Fibroblast of lung (primary cell): ENCODE results near the gene MBNL3. TPM values are rescaled to one million over a fixed set of nuclear protein-coding genes. Genes with fewer than 3 reads are reported as not detected.

ENCODE experiments used
- DNase-seq, 2 donors: peaks; one replicate each; pipeline versions ENCODE4 v3.0.0 to v3.0.0-alpha.2; 2010; ENCODE audit warnings: low read depth in 2 of 2
- H2AFZ ChIP-seq: 2 replicates; pipeline ENCODE4 v1.5.1; 2012; ENCODE audit warnings: low read length, control low read depth, inconsistent platforms
- H3K27ac ChIP-seq: 2 replicates; pipeline ENCODE4 v1.5.1; 2011; ENCODE audit warnings: low read length, control low read depth; ENCODE audit not compliant: insufficient read depth
- H3K27me3 ChIP-seq: 2 replicates; pipeline ENCODE4 v1.5.1; 2011; ENCODE audit warnings: mild to moderate bottlenecking, low read length; ENCODE audit not compliant: control insufficient read depth, insufficient read depth
- H3K36me3 ChIP-seq: 2 replicates; pipeline ENCODE4 v1.5.1; 2011; ENCODE audit warnings: low read length; ENCODE audit not compliant: control insufficient read depth, insufficient read depth
- H3K4me1 ChIP-seq: 2 replicates; pipeline ENCODE4 v1.5.1; 2011; ENCODE audit warnings: low read length; ENCODE audit not compliant: control insufficient read depth, insufficient read depth; ENCODE audit errors: extremely low read depth
- H3K4me2 ChIP-seq: 2 replicates; pipeline ENCODE4 v1.5.1; 2011; ENCODE audit warnings: low read length, control low read depth; ENCODE audit not compliant: insufficient read depth; ENCODE audit errors: extremely low read depth
- H3K4me3 ChIP-seq, 4 experiments: fragments of 200-600 bp in 1 of 4; sonication (generic) in 1 of 4; replicated peaks in 1 of 4; 2 replicates each; pipeline ENCODE4 v1.5.1; 2011 to 2016; ENCODE audit warnings: low read length in 4 of 4, low read depth in 3 of 4, mild to moderate bottlenecking in 3 of 4, control low read depth in 2 of 4, inconsistent platforms in 1 of 4, mixed read lengths in 1 of 4; ENCODE audit not compliant: insufficient read depth in 1 of 4; ENCODE audit errors: control extremely low read depth in 1 of 4
- H3K79me2 ChIP-seq: 2 replicates; pipeline ENCODE4 v1.5.1; 2012; ENCODE audit warnings: mild to moderate bottlenecking, low read length, inconsistent platforms; ENCODE audit not compliant: control insufficient read depth, insufficient read depth
- H3K9ac ChIP-seq: 2 replicates; pipeline ENCODE4 v1.5.1; 2011; ENCODE audit warnings: mild to moderate bottlenecking, low read length, control low read depth; ENCODE audit not compliant: insufficient read depth
- H3K9me3 ChIP-seq: 2 replicates; pipeline ENCODE4 v1.5.1; 2012; ENCODE audit warnings: low read depth, low read length; ENCODE audit not compliant: control insufficient read depth, insufficient read depth
- H4K20me1 ChIP-seq: 2 replicates; pipeline ENCODE4 v1.5.1; 2011; ENCODE audit warnings: low read length; ENCODE audit not compliant: control insufficient read depth, insufficient read depth; ENCODE audit errors: extremely low read depth
- EZH2 ChIP-seq: IDR thresholded peaks from 2 replicates; pipeline ENCODE4 v1.5.1; 2012; ENCODE audit warnings: low read length, control low read depth, mild to moderate bottlenecking; ENCODE audit errors: missing control alignments
- polyA plus RNA-seq, 2 donors: library from polyadenylated mRNA; depleted of rRNA in 1 of 2; stranded (reverse) in 1 of 2; unstranded in 1 of 2; fragments of >200 nt; gene quantifications; 2 replicates each; pipeline ENCODE4 v1.2.1, GENCODE V29; 2011 to 2012; ENCODE audit warnings: missing spikeins in 1 of 2
- total RNA-seq: library from RNA; depleted of rRNA; stranded (reverse); fragments of >200 nt; gene quantifications from 2 replicates; pipeline ENCODE4 v1.2.1, GENCODE V29; 2014
- TF ChIP-seq, protein P1 (sequence below), 2 donors: IDR thresholded peaks in 1 of 2; conservative IDR thresholded peaks in 1 of 2; 1 replicate in 1 of 2; 2 replicates in 1 of 2; pipeline ENCODE4 v1.5.1; 2011 to 2012; ENCODE audit warnings: low read length in 2 of 2, control low read depth in 1 of 2, inconsistent platforms in 1 of 2, low read depth in 1 of 2, mild to moderate bottlenecking in 1 of 2

MBNL3 gene
- total and polyA plus RNA-seq, 2 donors (not counting 1 experiment from before 2014, with no cell fraction given) = 2.6 to 4.5 TPM

DNA sequence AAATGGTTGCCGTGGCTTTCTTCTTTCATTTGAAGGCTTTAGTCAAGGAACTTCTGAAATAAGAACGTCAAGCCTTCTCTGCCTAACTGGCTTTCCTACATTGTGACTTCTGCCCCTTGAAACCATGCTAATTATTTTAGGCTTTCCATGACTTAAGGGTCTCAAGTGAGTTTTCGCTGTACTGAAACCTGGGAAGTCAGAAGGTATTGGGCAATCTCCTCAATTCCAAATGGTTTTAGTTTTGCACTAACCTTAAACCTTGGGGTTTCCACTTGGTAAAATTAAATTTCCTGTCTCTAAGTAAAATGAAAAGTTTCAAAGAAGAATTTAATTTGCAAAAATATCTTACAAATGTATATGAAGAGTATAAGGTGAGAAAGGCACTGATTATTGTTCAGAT is 73.8 kb downstream of the MBNL3 start:
- DNase-seq = no peak
- H3K9me3 ChIP-seq = no peaks in the 10 kb centered on the region
- H3K27me3 ChIP-seq = no peaks in the 10 kb centered on the region
- no peaks in the 10 kb centered on the region for H3K4me1 ChIP-seq
- no peak overlapping the region for H3K27ac ChIP-seq
- H3K4me2 ChIP-seq = no peak overlapping the region
- H3K79me2 ChIP-seq = no peaks in the 10 kb centered on the region
- no peak overlapping the region for H3K9ac ChIP-seq
- no peaks in the 10 kb centered on the region for H4K20me1 ChIP-seq
- H2AFZ ChIP-seq = no peak overlapping the region
- H3K36me3 ChIP-seq = no peaks in the 10 kb centered on the region
- TF ChIP-seq, protein P1, sequence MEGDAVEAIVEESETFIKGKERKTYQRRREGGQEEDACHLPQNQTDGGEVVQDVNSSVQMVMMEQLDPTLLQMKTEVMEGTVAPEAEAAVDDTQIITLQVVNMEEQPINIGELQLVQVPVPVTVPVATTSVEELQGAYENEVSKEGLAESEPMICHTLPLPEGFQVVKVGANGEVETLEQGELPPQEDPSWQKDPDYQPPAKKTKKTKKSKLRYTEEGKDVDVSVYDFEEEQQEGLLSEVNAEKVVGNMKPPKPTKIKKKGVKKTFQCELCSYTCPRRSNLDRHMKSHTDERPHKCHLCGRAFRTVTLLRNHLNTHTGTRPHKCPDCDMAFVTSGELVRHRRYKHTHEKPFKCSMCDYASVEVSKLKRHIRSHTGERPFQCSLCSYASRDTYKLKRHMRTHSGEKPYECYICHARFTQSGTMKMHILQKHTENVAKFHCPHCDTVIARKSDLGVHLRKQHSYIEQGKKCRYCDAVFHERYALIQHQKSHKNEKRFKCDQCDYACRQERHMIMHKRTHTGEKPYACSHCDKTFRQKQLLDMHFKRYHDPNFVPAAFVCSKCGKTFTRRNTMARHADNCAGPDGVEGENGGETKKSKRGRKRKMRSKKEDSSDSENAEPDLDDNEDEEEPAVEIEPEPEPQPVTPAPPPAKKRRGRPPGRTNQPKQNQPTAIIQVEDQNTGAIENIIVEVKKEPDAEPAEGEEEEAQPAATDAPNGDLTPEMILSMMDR (conservative IDR thresholded peaks at IDR 0.05 in 1 of 2, IDR thresholded peaks at IDR 0.05 in 1 of 2; ENCODE audit: low read depth in 1 of 2, low read length in 2 of 2) = no peak
- no peak overlapping the region for H3K4me3 ChIP-seq

DNA sequence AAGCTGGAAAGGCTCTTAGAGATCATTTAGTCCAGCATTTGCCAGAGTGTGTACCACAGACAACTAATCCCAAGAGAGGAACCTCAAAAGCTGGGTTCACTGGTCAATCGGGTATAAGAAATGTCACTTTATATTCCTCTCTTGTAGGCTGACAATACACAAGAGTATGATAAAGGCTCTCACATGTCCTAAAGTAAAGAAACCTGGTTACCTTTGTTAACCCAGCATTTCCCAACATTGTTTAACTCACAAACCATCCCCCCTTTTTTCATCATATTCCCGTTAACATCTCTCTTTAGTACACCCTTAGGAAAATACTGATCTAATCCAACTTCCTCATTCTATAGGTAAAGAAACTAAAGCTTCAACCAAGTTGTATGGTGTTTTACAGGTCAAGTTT is 74.4 kb downstream of the MBNL3 start:
- Histone ChIP-seq H3K36me3 (no peaks in the 10 kb centered on the region), H3K27me3 (no peaks in the 10 kb centered on the region), H3K9ac (no peak overlapping the region), H4K20me1 (no peaks in the 10 kb centered on the region), H3K27ac (no peak overlapping the region), H3K4me1 (no peaks in the 10 kb centered on the region), H3K4me2 (no peak overlapping the region), H3K4me3 (no peak overlapping the region), H2AFZ (no peak overlapping the region), H3K9me3 (no peaks in the 10 kb centered on the region), H3K79me2 (no peaks in the 10 kb centered on the region)
- TF ChIP-seq, protein P1 (conservative IDR thresholded peaks at IDR 0.05 in 1 of 2, IDR thresholded peaks at IDR 0.05 in 1 of 2; ENCODE audit: low read depth in 1 of 2, low read length in 2 of 2) = no peak
- no peak for TF ChIP-seq EZH2
- DNase-seq = no peak

DNA sequence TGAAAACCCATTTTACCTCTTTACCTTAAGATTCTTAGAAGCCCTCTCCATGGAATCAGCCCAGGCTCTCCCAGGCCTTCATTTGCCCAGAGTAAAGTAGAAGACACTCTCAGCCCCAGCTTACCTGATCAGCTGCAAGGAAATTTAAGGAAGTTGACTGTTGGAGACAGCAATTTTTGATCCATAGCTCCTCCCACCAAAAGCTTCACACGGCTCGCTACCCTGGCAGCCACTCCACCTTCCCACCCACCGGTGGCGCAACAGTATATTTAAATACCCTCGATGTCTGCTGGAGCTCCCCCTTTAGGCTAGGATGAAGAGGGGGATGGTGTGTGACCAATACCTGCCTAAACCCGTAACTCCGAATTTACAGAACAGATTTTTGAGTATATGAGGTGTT is 75.4 kb downstream of the MBNL3 start:
- H4K20me1 ChIP-seq = no peaks in the 10 kb centered on the region
- no peak overlapping the region for H3K27ac ChIP-seq
- no peak overlapping the region for H2AFZ ChIP-seq
- TF ChIP-seq, protein P1 (conservative IDR thresholded peaks at IDR 0.05 in 1 of 2, IDR thresholded peaks at IDR 0.05 in 1 of 2; ENCODE audit: low read depth in 1 of 2, low read length in 2 of 2) = no peak
- TF ChIP-seq EZH2 = no peak
- H3K4me1 ChIP-seq = no peaks in the 10 kb centered on the region
- DNase-seq = no peak
- H3K4me3 ChIP-seq = no peak overlapping the region
- H3K9me3 ChIP-seq = no peaks in the 10 kb centered on the region
- H3K4me2 ChIP-seq = no peak overlapping the region
- H3K9ac ChIP-seq = no peak overlapping the region
- no peaks in the 10 kb centered on the region for H3K36me3 ChIP-seq
- no peaks in the 10 kb centered on the region for H3K79me2 ChIP-seq
- H3K27me3 ChIP-seq = no peaks in the 10 kb centered on the region
